Measurements from ENCODE around the gene AQP9.

The AQP9 gene

DNA sequence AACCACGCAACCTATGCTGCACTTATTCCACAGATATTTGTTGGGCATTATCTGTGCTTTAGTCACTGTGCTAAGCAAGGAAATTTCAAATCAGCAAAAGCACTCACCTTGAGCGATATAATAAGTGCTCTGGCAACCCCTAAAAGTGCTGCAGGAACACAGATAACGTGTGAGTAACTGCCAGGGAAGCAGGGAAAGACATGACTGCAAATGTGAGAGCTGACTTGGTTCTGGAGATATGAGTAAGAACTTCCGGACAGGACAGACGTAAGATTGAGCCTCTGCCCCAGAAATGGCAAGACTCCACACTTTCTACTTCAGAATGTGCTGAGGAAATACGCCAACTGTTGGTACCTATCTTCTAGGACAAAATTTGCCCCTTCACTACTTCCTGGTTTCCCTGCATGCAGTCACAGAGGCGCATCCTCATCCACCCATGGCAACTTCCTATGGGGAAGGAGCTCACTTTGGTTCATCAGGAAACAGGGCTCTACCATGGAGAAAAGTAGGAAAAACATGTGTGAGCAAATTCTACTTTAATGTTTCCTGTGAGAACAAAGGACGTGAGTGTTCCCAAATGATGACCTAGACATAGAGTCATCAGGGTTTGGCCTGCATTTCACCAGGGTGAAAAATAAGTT lies 41.7 kb downstream of the AQP9 start:
- peaks cover 0 to 17% (median 0%) of the 10 kb centered on the region in 3 experiments for H3K27me3 ChIP-seq (ENCODE audit: control insufficient read depth in 3 of 3, insufficient read depth in 3 of 3, low read depth in 1 of 3, low read length in 3 of 3)
- H3K23ac ChIP-seq (ENCODE audit: low read depth, low read length, poor library complexity) = no peak overlapping the region
- H3K9me3 ChIP-seq (replicated peaks in 1 of 2; ENCODE audit: control insufficient read depth in 2 of 2, insufficient read depth in 1 of 2, low read depth in 1 of 2, low read length in 2 of 2) = no peaks in the 10 kb centered on the region
- no CpG with 5 or more reads among the region's 8 CpGs for WGBS, 2 donors (ENCODE audit: extremely low coverage in 2 of 2, insufficient read length in 2 of 2, insufficient replicate concordance in 1 of 2)
- H2BK12ac ChIP-seq (ENCODE audit: low read length) = no peak overlapping the region
- H4K8ac ChIP-seq (ENCODE audit: low read depth, low read length) = no peak overlapping the region
- no peak overlapping the region for H3K27ac ChIP-seq (replicated peaks; ENCODE audit: low read length)
- no peak overlapping the region for H3K4me2 ChIP-seq (ENCODE audit: insufficient read depth, low read length, poor library complexity, severe bottlenecking)
- no peaks in the 10 kb centered on the region for H3K4me1 ChIP-seq (ENCODE audit: control insufficient read depth in 2 of 2, insufficient read depth in 1 of 2, low read depth in 1 of 2, low read length in 2 of 2)
- no peak overlapping the region for H3K4me3 ChIP-seq (ENCODE audit: low read length in 2 of 2)
- H4K91ac ChIP-seq (ENCODE audit: low read depth, low read length, poor library complexity) = no peak overlapping the region
- H3K79me1 ChIP-seq (ENCODE audit: low read depth, low read length) = no peaks in the 10 kb centered on the region
- no peak overlapping the region for H2BK120ac ChIP-seq (ENCODE audit: low read depth, low read length)
- no peak overlapping the region for H3K18ac ChIP-seq (ENCODE audit: low read length)
- H3K9ac ChIP-seq (ENCODE audit: low read depth, low read length, poor library complexity) = no peak overlapping the region
- H3K14ac ChIP-seq (ENCODE audit: low read length) = no peak overlapping the region
- H2BK5ac ChIP-seq (ENCODE audit: low read length) = no peak overlapping the region
- H2BK15ac ChIP-seq (ENCODE audit: low read length) = no peak overlapping the region
- H3K4ac ChIP-seq (ENCODE audit: low read length) = no peak overlapping the region
- DNase-seq (ENCODE audit: low spot score) = no peak
- no peak overlapping the region for H2AK5ac ChIP-seq (ENCODE audit: low read depth, low read length)
- H3K36me3 ChIP-seq (replicated peaks in 1 of 2; ENCODE audit: control insufficient read depth in 2 of 2, insufficient read depth in 2 of 2, low read length in 2 of 2) = no peaks in the 10 kb centered on the region
- H2AFZ ChIP-seq (ENCODE audit: low read length) = no peak overlapping the region

- Histone ChIP-seq H2BK15ac (ENCODE audit: low read length) (no peak overlapping the region), H4K8ac (ENCODE audit: low read depth, low read length) (no peak overlapping the region), H3K27me3 (ENCODE audit: control insufficient read depth in 3 of 3, insufficient read depth in 3 of 3, low read depth in 1 of 3, low read length in 3 of 3) (peaks cover 0 to 17% (median 0%) of the 10 kb centered on the region in 3 experiments), H3K4me2 (ENCODE audit: insufficient read depth, low read length, poor library complexity, severe bottlenecking) (no peak overlapping the region), H3K9ac (ENCODE audit: low read depth, low read length, poor library complexity) (no peak overlapping the region), H3K23ac (ENCODE audit: low read depth, low read length, poor library complexity) (no peak overlapping the region), H2AK5ac (ENCODE audit: low read depth, low read length) (no peak overlapping the region), H3K14ac (ENCODE audit: low read length) (no peak overlapping the region), H2AFZ (ENCODE audit: low read length) (no peak overlapping the region), H3K4ac (ENCODE audit: low read length) (no peak overlapping the region), H3K36me3 (replicated peaks in 1 of 2; ENCODE audit: control insufficient read depth in 2 of 2, insufficient read depth in 2 of 2, low read length in 2 of 2) (no peaks in the 10 kb centered on the region), H3K79me1 (ENCODE audit: low read depth, low read length) (no peaks in the 10 kb centered on the region), H2BK12ac (ENCODE audit: low read length) (no peak overlapping the region), H3K4me1 (ENCODE audit: control insufficient read depth in 2 of 2, insufficient read depth in 1 of 2, low read depth in 1 of 2, low read length in 2 of 2) (no peaks in the 10 kb centered on the region), H3K4me3 (ENCODE audit: low read length in 2 of 2) (no peak overlapping the region), H3K18ac (ENCODE audit: low read length) (no peak overlapping the region), H2BK5ac (ENCODE audit: low read length) (no peak overlapping the region), H2BK120ac (ENCODE audit: low read depth, low read length) (no peak overlapping the region), H3K9me3 (replicated peaks in 1 of 2; ENCODE audit: control insufficient read depth in 2 of 2, insufficient read depth in 1 of 2, low read depth in 1 of 2, low read length in 2 of 2) (no peaks in the 10 kb centered on the region), H3K27ac (replicated peaks; ENCODE audit: low read length) (no peak overlapping the region), H4K91ac (ENCODE audit: low read depth, low read length, poor library complexity) (no peak overlapping the region)
- WGBS, 2 donors (ENCODE audit: extremely low coverage in 2 of 2, insufficient read length in 2 of 2, insufficient replicate concordance in 1 of 2) = no CpG with 5 or more reads among the region's 9 CpGs
- DNase-seq (ENCODE audit: low spot score) = peak; percentile 51
These were observed 44.4 kb downstream of the AQP9 start for GRCh38 chr15:58182460-58183163.

DNA sequence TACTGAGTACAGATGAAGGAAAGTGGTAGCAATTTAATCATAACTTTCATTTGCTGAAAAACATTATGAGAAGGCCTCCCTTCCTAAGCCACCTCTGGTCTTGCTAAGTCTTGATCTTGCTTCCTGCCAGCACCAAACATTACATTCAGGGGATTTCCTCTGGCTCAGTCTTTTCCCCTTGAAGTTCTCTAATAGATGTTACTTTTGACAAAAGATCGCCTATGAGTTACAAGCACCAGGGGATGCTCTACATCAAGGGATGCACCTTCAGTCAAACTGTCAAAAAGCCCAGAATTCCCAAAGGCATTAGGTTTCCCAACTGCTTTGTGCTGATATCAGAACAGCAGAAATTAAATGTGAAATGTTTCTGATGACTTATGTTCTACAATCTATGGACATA lies 47.3 kb downstream of the AQP9 start:
- Histone ChIP-seq H4K91ac (ENCODE audit: low read depth, low read length, poor library complexity) (no peak overlapping the region), H3K4me2 (ENCODE audit: insufficient read depth, low read length, poor library complexity, severe bottlenecking) (no peak overlapping the region), H2BK15ac (ENCODE audit: low read length) (no peak overlapping the region), H2AFZ (ENCODE audit: low read length) (no peak overlapping the region), H2BK12ac (ENCODE audit: low read length) (no peak overlapping the region), H3K23ac (ENCODE audit: low read depth, low read length, poor library complexity) (no peak overlapping the region), H3K9ac (ENCODE audit: low read depth, low read length, poor library complexity) (no peak overlapping the region), H3K4ac (ENCODE audit: low read length) (no peak overlapping the region), H3K79me1 (ENCODE audit: low read depth, low read length) (no peaks in the 10 kb centered on the region), H3K18ac (ENCODE audit: low read length) (no peak overlapping the region), H3K36me3 (replicated peaks in 1 of 2; ENCODE audit: control insufficient read depth in 2 of 2, insufficient read depth in 2 of 2, low read length in 2 of 2) (no peaks in the 10 kb centered on the region), H3K9me3 (replicated peaks in 1 of 2; ENCODE audit: control insufficient read depth in 2 of 2, insufficient read depth in 1 of 2, low read depth in 1 of 2, low read length in 2 of 2) (no peaks in the 10 kb centered on the region), H2BK120ac (ENCODE audit: low read depth, low read length) (no peak overlapping the region), H3K27ac (replicated peaks; ENCODE audit: low read length) (no peak overlapping the region), H3K27me3 (ENCODE audit: control insufficient read depth in 3 of 3, insufficient read depth in 3 of 3, low read depth in 1 of 3, low read length in 3 of 3) (peaks cover 0 to 13% (median 0%) of the 10 kb centered on the region in 3 experiments), H2BK5ac (ENCODE audit: low read length) (no peak overlapping the region), H3K4me3 (ENCODE audit: low read length in 2 of 2) (no peak overlapping the region), H3K14ac (ENCODE audit: low read length) (no peak overlapping the region), H3K4me1 (ENCODE audit: control insufficient read depth in 2 of 2, insufficient read depth in 1 of 2, low read depth in 1 of 2, low read length in 2 of 2) (no peaks in the 10 kb centered on the region), H4K8ac (ENCODE audit: low read depth, low read length) (no peak overlapping the region), H2AK5ac (ENCODE audit: low read depth, low read length) (no peak overlapping the region)
- no peak for DNase-seq (ENCODE audit: low spot score)
- WGBS, 2 donors (ENCODE audit: extremely low coverage in 2 of 2, insufficient read length in 2 of 2, insufficient replicate concordance in 1 of 2) = no CpG with 5 or more reads among the region's 1 CpG

- Histone ChIP-seq H3K4me2 (ENCODE audit: insufficient read depth, low read length, poor library complexity, severe bottlenecking) (no peak overlapping the region), H3K27me3 (ENCODE audit: control insufficient read depth in 3 of 3, insufficient read depth in 3 of 3, low read depth in 1 of 3, low read length in 3 of 3) (peaks cover 0 to 5% (median 0%) of the 10 kb centered on the region in 3 experiments), H3K4me3 (ENCODE audit: low read length in 2 of 2) (no peak overlapping the region), H3K14ac (ENCODE audit: low read length) (no peak overlapping the region), H3K79me1 (ENCODE audit: low read depth, low read length) (no peaks in the 10 kb centered on the region), H3K23ac (ENCODE audit: low read depth, low read length, poor library complexity) (no peak overlapping the region), H3K4ac (ENCODE audit: low read length) (no peak overlapping the region), H2BK120ac (ENCODE audit: low read depth, low read length) (no peak overlapping the region), H2BK12ac (ENCODE audit: low read length) (no peak overlapping the region), H2BK15ac (ENCODE audit: low read length) (no peak overlapping the region), H2AFZ (ENCODE audit: low read length) (no peak overlapping the region), H4K91ac (ENCODE audit: low read depth, low read length, poor library complexity) (no peak overlapping the region), H3K27ac (replicated peaks; ENCODE audit: low read length) (no peak overlapping the region), H3K4me1 (ENCODE audit: control insufficient read depth in 2 of 2, insufficient read depth in 1 of 2, low read depth in 1 of 2, low read length in 2 of 2) (no peaks in the 10 kb centered on the region), H2BK5ac (ENCODE audit: low read length) (no peak overlapping the region), H3K18ac (ENCODE audit: low read length) (no peak overlapping the region), H2AK5ac (ENCODE audit: low read depth, low read length) (no peak overlapping the region), H3K36me3 (replicated peaks in 1 of 2; ENCODE audit: control insufficient read depth in 2 of 2, insufficient read depth in 2 of 2, low read length in 2 of 2) (no peaks in the 10 kb centered on the region), H3K9ac (ENCODE audit: low read depth, low read length, poor library complexity) (no peak overlapping the region), H3K9me3 (replicated peaks in 1 of 2; ENCODE audit: control insufficient read depth in 2 of 2, insufficient read depth in 1 of 2, low read depth in 1 of 2, low read length in 2 of 2) (no peaks in the 10 kb centered on the region), H4K8ac (ENCODE audit: low read depth, low read length) (no peak overlapping the region)
- DNase-seq (ENCODE audit: low spot score) = no peak
- WGBS, 2 donors (ENCODE audit: extremely low coverage in 2 of 2, insufficient read length in 2 of 2, insufficient replicate concordance in 1 of 2) = no CpG with 5 or more reads among the region's 8 CpGs
These were observed 51.1 kb downstream of the AQP9 start for GRCh38 chr15:58189148-58189811.

Data from neuronal stem cell (in vitro differentiated cells).